Neural cell (in vitro differentiated cells): ENCODE data around the gene IL23R. TPM values are rescaled to one million over a fixed set of nuclear protein-coding genes. Genes with fewer than 3 reads are reported as not detected.

Source experiments
- H2AFZ ChIP-seq: fragments of 200-600, 300-800 bp; sonication (generic), shearing (Covaris generic); 2 replicates; pipeline ENCODE4 v1.6.0; 2014; ENCODE audit warnings: low read depth, mild to moderate bottlenecking, antibody characterized with exemption, low read length, moderate library complexity
- H3F3A ChIP-seq: fragments of 200-600 bp; shearing (Covaris generic); 2 replicates; pipeline ENCODE4 v1.6.1; 2016; ENCODE audit warnings: mild to moderate bottlenecking, moderate library complexity, mixed read lengths, antibody characterized with exemption, low read length; ENCODE audit not compliant: insufficient read depth, poor library complexity, severe bottlenecking
- H3K27ac ChIP-seq: fragments of 200-600, 300-800 bp; sonication (generic), shearing (Covaris generic); 2 replicates; pipeline ENCODE4 v1.5.1; 2014; ENCODE audit warnings: mild to moderate bottlenecking, low read length, moderate library complexity
- H3K27me3 ChIP-seq: fragments of 300-800, 200-600 bp; sonication (generic), shearing (Covaris generic); 2 replicates; pipeline ENCODE4 v1.6.0; 2014; ENCODE audit warnings: mild to moderate bottlenecking, low read depth, low read length, moderate library complexity; ENCODE audit not compliant: insufficient read depth
- H3K36me3 ChIP-seq: fragments of 300-800, 200-600 bp; sonication (generic), shearing (Covaris generic); 2 replicates; pipeline ENCODE4 v1.5.1; 2014; ENCODE audit warnings: mild to moderate bottlenecking, antibody characterized with exemption, low read length, moderate library complexity; ENCODE audit not compliant: insufficient read depth
- H3K4me2 ChIP-seq: fragments of 300-800, 200-600 bp; sonication (generic), shearing (Covaris generic); 2 replicates; pipeline ENCODE4 v1.6.0; 2014; ENCODE audit warnings: mild to moderate bottlenecking, low read length
- H3K4me3 ChIP-seq: fragments of 300-800, 200-600 bp; sonication (generic), shearing (Covaris generic); 2 replicates; pipeline ENCODE4 v1.5.1; 2014; ENCODE audit warnings: mild to moderate bottlenecking, low read length, moderate library complexity
- H3K79me2 ChIP-seq: fragments of 200-600 bp; shearing (Covaris generic); replicated peaks from 2 replicates; pipeline ENCODE4 v1.6.0; 2014; ENCODE audit warnings: mild to moderate bottlenecking, low read length, moderate library complexity; ENCODE audit not compliant: insufficient read depth
- H3K9ac ChIP-seq: fragments of 300-800, 200-600 bp; sonication (generic), shearing (Covaris generic); 2 replicates; pipeline ENCODE4 v1.6.1; 2016; ENCODE audit warnings: mild to moderate bottlenecking, low read length, mixed read lengths
- H3K9me2 ChIP-seq: fragments of 200-600 bp; shearing (Covaris generic); 2 replicates; pipeline ENCODE4 v1.6.1; 2016; ENCODE audit warnings: mild to moderate bottlenecking, low read length, mixed read lengths; ENCODE audit not compliant: insufficient read depth
- H3K9me3 ChIP-seq: fragments of 200-600, 300-800 bp; sonication (generic), shearing (Covaris generic); 2 replicates; pipeline ENCODE4 v1.6.1; 2016; ENCODE audit warnings: mild to moderate bottlenecking, mixed run types, low read length, moderate library complexity, mixed read lengths
- H4K20me1 ChIP-seq: fragments of 200-600 bp; shearing (Covaris generic); 2 replicates; pipeline ENCODE4 v1.6.1; 2016; ENCODE audit warnings: mild to moderate bottlenecking, mixed run types; ENCODE audit not compliant: insufficient read depth
- CTCF ChIP-seq: fragments of 450-650 bp; IDR thresholded peaks from 2 replicates; pipeline ENCODE4 v1.5.1; 2014; ENCODE audit warnings: antibody characterized with exemption, mild to moderate bottlenecking, moderate library complexity; ENCODE audit not compliant: poor library complexity, severe bottlenecking
- EP300 ChIP-seq: fragments of 450-650 bp; conservative IDR thresholded peaks from 2 replicates; pipeline ENCODE4 v1.6.1; 2014; ENCODE audit warnings: antibody characterized with exemption, mild to moderate bottlenecking, moderate library complexity; ENCODE audit not compliant: poor library complexity, severe bottlenecking
- EZH2 ChIP-seq: fragments of 200-600, 300-800 bp; shearing (Covaris generic), sonication (generic); IDR thresholded peaks from 2 replicates; pipeline ENCODE4 v1.6.1; 2014; ENCODE audit warnings: antibody characterized with exemption, low read length, borderline replicate concordance, mild to moderate bottlenecking; ENCODE audit not compliant: insufficient read depth, poor library complexity, severe bottlenecking
- MXI1 ChIP-seq: fragments of 450-650 bp; conservative IDR thresholded peaks from 2 replicates; pipeline ENCODE4 v1.6.1; 2014; ENCODE audit warnings: antibody characterized with exemption, mild to moderate bottlenecking; ENCODE audit not compliant: poor library complexity, severe bottlenecking
- POLR2AphosphoS5 ChIP-seq: IDR thresholded peaks from 2 replicates; pipeline ENCODE4 v1.6.1; 2012
- RAD21 ChIP-seq: fragments of 450-650 bp; conservative IDR thresholded peaks from 2 replicates; pipeline ENCODE4 v1.6.1; 2014; ENCODE audit warnings: antibody characterized with exemption, mild to moderate bottlenecking, moderate library complexity
- REST ChIP-seq: IDR thresholded peaks from 2 replicates; pipeline ENCODE4 v1.6.1; 2012; ENCODE audit warnings: borderline replicate concordance
- SMC3 ChIP-seq: fragments of 450-650 bp; conservative IDR thresholded peaks from 2 replicates; pipeline ENCODE4 v1.6.1; 2014; ENCODE audit warnings: antibody characterized with exemption, mild to moderate bottlenecking, moderate library complexity; ENCODE audit not compliant: poor library complexity
- TAF1 ChIP-seq: IDR thresholded peaks from 2 replicates; pipeline ENCODE4 v1.6.1; 2012; ENCODE audit warnings: low read depth
- polyA plus RNA-seq: library from polyadenylated mRNA; depleted of rRNA; stranded (reverse); fragments of >200 nt; gene quantifications from 2 replicates; pipeline ENCODE4 v1.2.3, GENCODE V29; 2014

IL23R gene
- polyA plus RNA-seq, 1 donor from 2014 or later = not detected

GRCh38 chr1:67143966-67144365, 22.3 kb upstream of the IL23R start:
- TF ChIP-seq RAD21 (no peak), REST (no peak), SMC3 (no peak), EP300 (no peak), TAF1 (no peak), EZH2 (no peak), POLR2AphosphoS5 (no peak), MXI1 (no peak)
- H3K9ac ChIP-seq = no peak overlapping the region
- no peak overlapping the region for H3K4me2 ChIP-seq
- H3K9me3 ChIP-seq = no peaks in the 10 kb centered on the region
- H3K36me3 ChIP-seq = no peaks in the 10 kb centered on the region
- no peaks in the 10 kb centered on the region for H3F3A ChIP-seq
- H3K9me2 ChIP-seq = no peaks in the 10 kb centered on the region
- H3K4me3 ChIP-seq = no peak overlapping the region
- no peaks in the 10 kb centered on the region for H4K20me1 ChIP-seq
- H2AFZ ChIP-seq = no peak overlapping the region
- no peaks in the 10 kb centered on the region for H3K79me2 ChIP-seq
- H3K27ac ChIP-seq = no peak overlapping the region
- H3K27me3 ChIP-seq = no peaks in the 10 kb centered on the region

GRCh38 chr1:67144696-67145095, 21.6 kb upstream of the IL23R start:
- no peaks in the 10 kb centered on the region for H3K79me2 ChIP-seq
- H3K9me3 ChIP-seq = no peaks in the 10 kb centered on the region
- no peaks in the 10 kb centered on the region for H3F3A ChIP-seq
- no peak overlapping the region for H3K4me3 ChIP-seq
- no peaks in the 10 kb centered on the region for H4K20me1 ChIP-seq
- TF ChIP-seq REST (no peak), TAF1 (no peak), POLR2AphosphoS5 (no peak), CTCF (no peak), SMC3 (no peak), EP300 (no peak), MXI1 (no peak), EZH2 (no peak), RAD21 (no peak)
- no peaks in the 10 kb centered on the region for H3K27me3 ChIP-seq
- H3K4me2 ChIP-seq = no peak overlapping the region
- no peak overlapping the region for H3K27ac ChIP-seq
- no peak overlapping the region for H2AFZ ChIP-seq
- H3K9ac ChIP-seq = no peak overlapping the region
- H3K9me2 ChIP-seq = no peaks in the 10 kb centered on the region
- H3K36me3 ChIP-seq = no peaks in the 10 kb centered on the region
